DMS 273 (cell line): Measurements from ENCODE around the gene CRELD2.

Source experiments
- DNase-seq: peaks from one replicate; lab custom pipeline; 2025; ENCODE audit not compliant: unreplicated experiment; lab: John Stamatoyannopoulos, UW

Gene CRELD2

DNA sequence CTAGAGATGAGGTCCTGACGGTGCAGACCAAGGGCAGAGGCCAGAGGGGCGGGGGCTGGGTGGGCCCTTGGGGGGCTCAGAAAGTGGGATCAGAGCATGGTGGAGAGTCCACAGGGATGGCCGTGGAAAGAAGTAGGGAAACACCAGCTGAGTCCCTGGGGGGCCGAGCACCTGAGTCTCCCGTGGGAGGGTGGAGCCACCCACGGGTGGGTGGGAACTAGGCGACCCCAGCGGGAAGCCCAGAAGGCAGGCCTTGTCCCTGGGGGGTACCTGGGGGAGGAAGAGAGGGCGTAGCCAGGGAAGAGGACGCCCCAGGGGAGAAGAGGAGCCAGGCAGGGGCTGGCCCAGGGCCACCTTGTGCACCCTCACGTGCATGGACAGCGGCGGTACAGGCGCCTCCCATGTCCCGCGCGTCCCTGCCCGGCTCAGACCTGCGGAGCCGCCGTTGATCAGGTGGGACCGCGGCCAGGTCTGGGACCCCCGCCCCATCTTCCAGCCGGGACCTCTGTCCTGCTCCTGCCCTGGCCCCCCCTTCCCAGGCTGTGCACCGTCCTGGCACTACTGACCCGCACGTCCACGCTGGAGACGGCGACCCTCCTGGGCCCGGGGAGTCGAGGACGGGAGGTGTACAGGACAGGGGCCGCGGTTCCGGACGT lies 10.2 kb downstream of the CRELD2 start:
- no peak for DNase-seq

DNA sequence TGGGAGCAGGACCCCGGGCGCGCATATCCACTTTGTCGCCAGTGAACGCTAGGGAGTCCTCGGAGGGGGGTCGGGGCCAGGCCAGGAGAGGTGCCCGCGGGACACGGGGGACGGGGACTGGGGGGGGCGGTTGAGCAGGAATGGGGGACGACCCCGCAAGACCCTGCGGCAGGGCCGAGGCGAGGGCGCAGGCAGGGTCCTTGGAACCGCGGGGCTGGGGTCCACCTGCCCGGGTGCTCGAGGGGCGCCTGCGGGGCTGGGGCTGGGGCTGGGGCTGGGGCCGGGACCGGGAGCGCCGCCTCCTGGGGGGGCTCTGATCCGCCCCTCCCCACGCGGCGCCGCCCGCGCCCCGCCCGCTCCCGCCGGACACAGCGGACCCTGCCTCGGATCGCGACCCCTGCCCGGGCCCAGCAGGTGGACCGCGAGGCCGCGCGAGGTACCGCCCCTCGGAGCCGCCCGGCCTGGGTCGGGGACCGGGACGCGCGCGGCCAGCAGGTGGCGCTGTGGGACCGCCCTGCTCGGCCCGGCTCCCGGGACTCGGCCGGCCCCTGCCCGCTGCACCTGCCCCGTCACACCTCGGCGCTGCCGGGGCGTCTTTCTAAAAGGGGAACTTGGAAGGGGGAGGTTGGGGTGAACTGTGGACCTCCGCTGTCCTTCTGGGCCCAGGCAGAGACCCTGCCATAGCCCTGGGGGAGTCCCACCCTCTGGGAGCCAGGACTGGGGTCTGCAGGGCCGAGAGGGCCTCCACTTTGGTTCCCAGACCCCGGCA lies 11.0 kb downstream of the CRELD2 start:
- peak; percentile 74 for DNase-seq

- peak; percentile 40 for DNase-seq
Observed at GRCh38 chr22:49929994-49930575, 11.7 kb downstream of the CRELD2 start.

DNA sequence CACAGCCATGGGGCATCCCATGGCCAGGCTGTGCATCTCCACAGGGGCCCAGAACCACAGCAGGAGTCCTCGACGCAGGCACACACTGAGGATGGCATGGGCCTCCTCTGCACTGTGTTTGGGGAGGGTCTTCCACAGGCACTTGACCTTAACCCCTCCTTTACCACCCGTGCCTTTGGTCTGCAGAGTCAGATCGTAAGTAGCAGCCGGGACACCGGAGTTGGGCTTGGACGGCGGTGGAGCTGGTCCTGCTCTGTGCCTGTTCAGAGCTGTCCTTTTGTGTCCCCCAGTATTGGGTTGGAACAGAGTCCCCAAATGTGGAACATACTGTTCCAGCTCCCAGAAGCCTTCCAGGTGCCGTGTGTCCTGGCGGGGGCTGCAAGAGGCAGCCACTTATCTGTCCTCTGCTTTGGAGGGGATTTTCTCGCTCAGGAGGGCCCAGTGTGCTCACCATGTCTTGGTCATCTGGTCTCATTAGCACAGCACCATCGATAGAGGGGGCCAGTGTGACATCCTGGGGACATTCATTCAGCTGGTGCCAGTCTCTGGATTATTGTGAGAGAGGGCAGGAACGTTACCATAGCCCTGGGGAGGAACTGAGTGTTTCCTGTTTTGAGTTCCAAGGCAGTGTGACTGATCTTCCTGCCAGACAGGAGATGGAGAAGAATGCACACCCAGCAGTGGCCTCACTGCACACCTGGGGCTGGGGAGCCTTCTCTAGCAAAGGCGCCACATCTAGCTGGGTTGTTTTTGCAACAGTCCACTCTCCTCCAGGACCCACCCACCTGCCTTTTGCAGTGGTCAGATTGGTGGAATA lies 12.4 kb downstream of the CRELD2 start:
- peak; percentile 66 for DNase-seq

- DNase-seq, result peak; percentile 36
Observed at GRCh38 chr22:49933236-49934159, 15.1 kb downstream of the CRELD2 start.

- DNase-seq, result peak; percentile 64
Observed at GRCh38 chr22:49934160-49934890, 15.9 kb downstream of the CRELD2 start.

GRCh38 chr22:49934891-49935557 lies 16.6 kb downstream of the CRELD2 start:
- DNase-seq, result peak; percentile 82

DNA sequence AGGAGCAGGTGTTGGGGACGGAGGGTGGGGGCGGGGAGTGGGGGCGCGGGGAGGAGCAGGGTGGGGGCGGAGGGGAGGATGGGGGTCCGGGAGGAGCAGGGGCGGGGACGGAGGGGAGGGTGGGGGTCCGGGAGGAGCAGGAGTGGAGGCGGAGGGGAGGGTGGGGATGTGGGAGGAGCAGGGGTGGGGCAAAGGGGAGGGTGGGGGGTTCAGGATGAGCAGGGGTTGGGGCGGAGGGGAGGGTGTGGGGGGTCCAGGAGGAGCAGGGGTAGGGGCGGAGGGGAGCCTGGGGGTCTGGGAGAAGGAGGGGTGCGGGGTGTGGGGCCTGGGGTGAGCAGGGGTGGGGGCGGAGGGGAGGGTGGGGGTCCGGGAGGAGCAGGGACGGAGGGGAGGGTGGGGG lies 17.1 kb downstream of the CRELD2 start:
- DNase-seq, result peak; percentile 47

- peak; percentile 87 for DNase-seq
Observed at GRCh38 chr22:49936018-49936972, 17.9 kb downstream of the CRELD2 start.

DNA sequence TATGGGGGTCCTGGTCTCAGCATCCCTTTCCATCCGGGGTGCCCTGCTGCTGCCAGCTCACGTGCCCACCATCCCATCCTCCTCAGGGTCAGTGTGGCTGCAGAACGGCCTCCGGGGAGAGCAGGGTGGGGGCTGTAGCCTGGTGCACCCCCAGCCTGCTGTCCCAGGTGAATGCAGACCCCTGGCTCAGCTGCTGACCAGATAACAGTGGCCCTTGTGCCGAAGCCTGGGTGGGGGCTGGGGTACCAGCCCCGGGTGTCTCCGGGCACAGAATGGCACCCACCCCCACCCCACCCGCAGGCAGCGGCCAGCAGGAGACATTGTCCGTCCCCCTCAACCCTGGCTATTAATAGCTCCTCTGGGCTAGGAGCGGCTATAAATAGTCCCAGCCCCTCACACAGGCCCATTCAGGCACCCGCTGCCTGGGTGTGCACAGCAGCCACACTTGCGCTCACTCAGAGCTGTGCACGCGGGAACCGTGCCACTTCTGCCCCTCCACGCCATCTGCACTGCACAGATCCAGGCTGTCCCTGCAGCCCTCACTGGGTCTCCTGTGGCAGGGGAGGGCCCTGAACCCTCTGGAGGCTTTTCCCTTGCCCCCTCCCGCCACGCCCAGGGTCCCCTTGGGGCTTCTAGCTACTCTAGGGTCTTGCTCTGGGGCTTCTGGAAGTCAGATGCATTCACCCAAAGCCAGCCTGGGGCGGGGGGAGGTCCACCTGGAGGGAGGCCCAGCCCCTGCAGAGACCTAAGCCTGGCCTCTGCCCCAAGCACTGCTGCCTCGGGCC lies 18.7 kb downstream of the CRELD2 start:
- peak; percentile 76 for DNase-seq

- no peak for DNase-seq
Observed at GRCh38 chr22:49937758-49938564, 19.5 kb downstream of the CRELD2 start.

GRCh38 chr22:49938565-49939136 lies 20.2 kb downstream of the CRELD2 start:
- no peak for DNase-seq

DNA sequence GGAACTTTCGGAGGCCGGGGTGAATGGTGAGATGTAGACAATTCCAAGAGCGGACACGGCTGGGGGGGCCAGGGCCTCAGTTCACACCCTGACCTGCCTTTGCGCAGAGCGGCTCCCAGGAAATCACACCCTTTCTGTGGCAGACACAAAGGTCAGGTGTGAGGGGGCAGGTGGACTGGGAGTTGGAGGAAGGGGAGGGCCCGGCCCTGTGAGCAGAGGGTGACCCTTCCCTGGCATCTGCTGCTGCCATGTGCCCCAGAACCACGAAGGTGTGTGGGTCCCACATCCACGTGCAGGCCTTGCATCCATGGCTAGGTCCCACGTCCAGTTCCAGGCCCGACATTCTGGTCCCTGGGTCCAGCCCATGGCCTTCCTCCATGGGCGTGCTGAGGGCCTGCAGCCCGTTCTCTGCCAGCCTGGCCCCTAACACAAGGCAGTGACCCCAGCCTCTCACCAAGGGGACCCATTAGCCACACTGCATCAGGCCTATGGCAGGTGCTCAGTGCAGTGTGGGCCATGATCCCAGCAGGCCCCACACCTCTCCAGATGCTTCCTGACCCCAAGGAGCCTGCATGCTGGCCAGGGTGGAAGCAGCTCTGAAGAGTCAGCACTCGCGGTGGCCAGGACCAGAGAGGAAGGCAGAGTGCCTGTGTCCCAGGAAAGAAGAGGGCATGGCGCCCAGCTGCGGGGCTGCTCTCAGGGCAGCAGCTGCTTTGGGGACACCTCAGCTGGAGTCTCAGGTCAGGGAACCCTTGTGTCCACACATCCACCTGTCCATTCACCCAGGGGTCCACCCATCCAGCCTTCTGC lies 23.3 kb downstream of the CRELD2 start:
- DNase-seq, result no peak

DNA sequence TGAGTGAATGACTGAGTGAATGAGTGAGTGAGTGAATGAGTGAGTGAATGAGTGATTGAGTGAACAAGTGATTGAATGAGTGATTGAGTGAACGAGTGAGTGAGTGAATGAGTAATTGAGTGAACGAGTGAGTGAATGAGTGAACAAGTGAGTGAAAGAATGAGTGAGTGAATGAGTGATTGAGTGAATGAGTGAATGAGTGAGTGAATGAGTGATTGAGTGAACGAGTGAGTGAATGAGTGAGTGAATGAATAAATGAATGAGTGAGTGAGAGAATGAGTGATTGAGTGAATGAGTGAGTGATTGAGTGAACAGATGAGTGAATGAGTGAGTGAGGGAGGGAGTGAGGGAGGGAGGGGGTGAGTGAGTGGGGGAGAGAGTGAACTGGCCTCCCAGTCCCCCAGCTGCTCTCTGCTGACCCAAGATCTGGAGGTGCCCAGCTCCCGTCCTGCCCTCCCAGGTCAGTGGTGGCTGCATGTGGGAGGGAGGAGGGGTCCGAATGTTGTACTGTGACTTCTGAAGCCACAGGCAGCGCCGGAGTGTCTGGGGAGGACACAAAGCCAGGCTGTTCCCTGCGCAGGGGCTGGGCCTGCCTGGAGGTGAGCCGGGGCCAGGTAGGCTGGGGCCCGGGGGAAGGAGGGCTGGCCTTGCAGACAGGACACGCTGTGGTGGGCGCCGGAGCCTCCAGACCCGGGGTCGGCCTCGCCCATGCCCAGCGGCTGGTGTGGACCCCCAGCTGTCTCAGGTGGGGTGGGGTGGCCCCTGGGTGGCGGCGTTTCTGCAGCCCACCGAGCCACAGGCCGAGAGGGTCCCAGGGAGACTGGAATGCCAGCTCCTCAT lies 24.4 kb downstream of the CRELD2 start:
- DNase-seq, result no peak
